Ovary (tissue), 9 donors: ENCODE results near the gene WWTR1. TPM values are rescaled to one million over a fixed set of nuclear protein-coding genes. Genes with fewer than 3 reads are reported as not detected.

Experiments
- DNase-seq, 5 donors: peaks; one replicate each; pipeline ENCODE4 v3.0.0-alpha.2; 2019 to 2020
- H3K27ac ChIP-seq, 2 donors: fragments of 200-600 bp; one replicate each; pipeline versions ENCODE4 v1.5.1 to v1.8.0; 2019 to 2022
- H3K27me3 ChIP-seq: fragments of 200-600 bp; one replicate; pipeline ENCODE4 v1.8.0; 2022
- H3K36me3 ChIP-seq: fragments of 200-600 bp; sonication (generic); one replicate; pipeline ENCODE4 v1.5.1; 2019
- H3K4me1 ChIP-seq: one replicate; pipeline ENCODE4 v1.8.1; 2013; ENCODE audit warnings: mild to moderate bottlenecking, moderate library complexity; ENCODE audit not compliant: insufficient read depth
- H3K4me3 ChIP-seq: fragments of 200-600 bp; sonication (generic); one replicate; pipeline ENCODE4 v1.5.1; 2017
- H3K9me3 ChIP-seq, 2 donors: fragments of 200-600 bp in 1 of 2; sonication (generic) in 1 of 2; one replicate each; pipeline versions ENCODE4 v1.5.1 to v1.8.1; 2013 to 2019; ENCODE audit warnings: mild to moderate bottlenecking in 1 of 2, moderate library complexity in 1 of 2
- CTCF ChIP-seq, 3 donors: fragments of 450-650 bp in 2 of 3; fragments of 200-600 bp in 1 of 3; IDR thresholded peaks; one replicate each; pipeline versions ENCODE4 v1.5.1 to v1.8.0; 2016 to 2022; ENCODE audit warnings: antibody characterized with exemption in 3 of 3, mild to moderate bottlenecking in 1 of 3
- EP300 ChIP-seq: sonication (generic); formaldehyde crosslinking; IDR thresholded peaks from one replicate; pipeline ENCODE4 v1.6.1; 2017; ENCODE audit warnings: antibody characterized with exemption
- POLR2A ChIP-seq: fragments of 450-650 bp; IDR thresholded peaks from one replicate; pipeline ENCODE4 v1.6.1; 2017; ENCODE audit warnings: antibody characterized with exemption, mild to moderate bottlenecking, moderate library complexity
- WGBS, 3 donors: extraction: QIAGEN DNeasy Blood & Tissue Kit in 1 of 3; methylation state at CpG; one replicate each; pipeline versions ENCODE4 v1.1.5 to v1.1.7; 2013 to 2017; 5-methylcytosine and 5-hydroxymethylcytosine counted together
- intact Hi-C, 4 donors: fragments of 100-400 bp; cut with DNase I; formaldehyde crosslinking; loops; one replicate each; pipeline versions ENCODE4 v1.11.0 to v1.15.1; 2022 to 2023
- polyA plus RNA-seq, 2 donors: library from polyadenylated mRNA; stranded (reverse); fragments of 200-250 nt in 1 of 2; fragments of 350-450 nt in 1 of 2; fragmentation: Illumina TruSeq in 1 of 2; extraction: RNeasy Lipid Tissue Mini Kit (QIAGEN cat#74804) in 1 of 2; gene quantifications; one replicate each; pipeline ENCODE4 v1.2.3, GENCODE V29; 2013 to 2014
- total RNA-seq, 7 donors: library from RNA; depleted of rRNA in 2 of 7; stranded (reverse); fragments of >200 nt in 2 of 7; fragmentation: NEBNext Ultra II Directional in 3 of 7; extraction: Animal tissue kit (Norgen Biotek cat#: 25700) in 3 of 7; gene quantifications; one replicate each; pipeline versions ENCODE4 v1.1.0 to v1.2.4, GENCODE V29; 2016 to 2023
- donor health status: DM: no; HTN: no; CAD: no; lungs with moderate emphysema.
- donor health status: DM: no; HTN: no; CAD: no.
- donor health status: Bipolar disorder and iron deficiency.
- donor health status: DM: yes; HTN: yes; CAD: no.
- donor health status: DM: no; HTN: no; CAD: no.
- donor health status: DM: yes; HTN: yes; CAD: no.

The WWTR1 gene
- total and polyA plus RNA-seq, 9 donors, result 65.4 to 160 (median 96.4) TPM

- peak overlapping the region; percentile 80 for H3K4me3 ChIP-seq
- DNase-seq, result peak; percentile 70 to 82 (median 76)
- no peaks in the 10 kb centered on the region for H3K27me3 ChIP-seq
- H3K9me3 ChIP-seq, result no peaks in the 10 kb centered on the region
- intact Hi-C loops, result loop anchor here (5.0 to 10.0 kb wide), 9 partner anchors 43 to 127 kb away; no protein-coding TSS in a partner anchor
- no peaks in the 10 kb centered on the region for H3K36me3 ChIP-seq
- peak overlapping the region; percentile 97 to 98 for H3K27ac ChIP-seq
- peaks cover 6% of the 10 kb centered on the region for H3K4me1 ChIP-seq
- TF ChIP-seq CTCF (IDR thresholded peaks at IDR 0.05) (no peak), POLR2A (no peak), EP300 (peak; percentile 42)
- WGBS, 3 donors, result 16 to 20% (median 19%) methylated on average over 24 of the region's 24 CpGs
Observed at GRCh38 chr3:149658744-149659497, 1.1 kb upstream of the WWTR1 start.

- peaks cover 9% of the 10 kb centered on the region for H3K4me1 ChIP-seq
- peak in 3 of 5 donors; percentile 71 to 84 (median 75) for DNase-seq
Observed at GRCh38 chr3:149657321-149657925, 402 bp downstream of the WWTR1 start.

GRCh38 chr3:149655826-149656574 is 1.8 kb downstream of the WWTR1 start:
- intact Hi-C loops, result loop anchor here (5.0 to 10.0 kb wide), 9 partner anchors 46 to 124 kb away; no protein-coding TSS in a partner anchor
- no peak for DNase-seq
- Histone ChIP-seq H3K4me3 (peak overlapping the region; percentile 80), H3K4me1 (peaks cover 9% of the 10 kb centered on the region), H3K9me3 (no peaks in the 10 kb centered on the region), H3K27ac (peak overlapping the region; percentile 54 to 97), H3K27me3 (no peaks in the 10 kb centered on the region), H3K36me3 (no peaks in the 10 kb centered on the region)
- no peak for TF ChIP-seq EP300
- no peak for TF ChIP-seq POLR2A
- TF ChIP-seq CTCF (IDR thresholded peaks at IDR 0.05), result no peak
- WGBS, 3 donors, result 0 to 14% (median 9%) methylated on average over 2 of the region's 2 CpGs

More at GRCh38 chr3:149657321-149657925, 402 bp downstream of the WWTR1 start:
- intact Hi-C loops, result loop anchor here (5.0 to 10.0 kb wide), 9 partner anchors 45 to 125 kb away; no protein-coding TSS in a partner anchor
- Histone ChIP-seq H3K4me3 (peak overlapping the region; percentile 80), H3K27ac (peak overlapping the region; percentile 97 to 98), H3K27me3 (no peaks in the 10 kb centered on the region), H3K36me3 (no peaks in the 10 kb centered on the region), H3K9me3 (no peaks in the 10 kb centered on the region)
- TF ChIP-seq EP300, result no peak
- TF ChIP-seq CTCF (IDR thresholded peaks at IDR 0.05), result no peak
- TF ChIP-seq POLR2A, result no peak
- 0 to 1% (median 0%) methylated on average over 41 of the region's 41 CpGs for WGBS, 3 donors

GRCh38 chr3:149654188-149654601 is 3.6 kb downstream of the WWTR1 start:
- TF ChIP-seq POLR2A, result no peak
- TF ChIP-seq CTCF (IDR thresholded peaks at IDR 0.05), result no peak
- TF ChIP-seq EP300, result no peak
- Histone ChIP-seq H3K27me3 (no peaks in the 10 kb centered on the region), H3K27ac (peak overlapping the region in 1 of 2 donors; percentile 97), H3K36me3 (no peaks in the 10 kb centered on the region), H3K4me3 (peak overlapping the region; percentile 80), H3K4me1 (peaks cover 14% of the 10 kb centered on the region), H3K9me3 (no peaks in the 10 kb centered on the region)
- no peak for DNase-seq
- intact Hi-C loops, result loop anchor here (10.0 kb wide), 5 partner anchors 49 to 119 kb away; no protein-coding TSS in a partner anchor
